Colonic mucosa (tissue), 4 donors: Measurements from ENCODE around the gene LTN1. TPM values are rescaled to one million over a fixed set of nuclear protein-coding genes. Genes with fewer than 3 reads are reported as not detected.
"Not testable (repeated sequence)": the region's sequence is repeated elsewhere in the genome, so short reads cannot be mapped to it uniquely, and the experiment has no call there.

Experiments
- DNase-seq: peaks from one replicate; pipeline ENCODE4 v3.0.0-alpha.2; 2020
- H3K27ac ChIP-seq: fragments of 200-600 bp; one replicate; pipeline ENCODE4 v1.8.0; 2021
- H3K27me3 ChIP-seq: fragments of 200-600 bp; one replicate; pipeline ENCODE4 v1.8.0; 2021
- H3K36me3 ChIP-seq: fragments of 200-600 bp; one replicate; pipeline ENCODE4 v1.8.0; 2021
- H3K4me1 ChIP-seq: fragments of 200-600 bp; one replicate; pipeline ENCODE4 v1.8.0; 2021; ENCODE audit warnings: mild to moderate bottlenecking
- H3K4me3 ChIP-seq: fragments of 200-600 bp; one replicate; pipeline ENCODE4 v1.8.0; 2021
- H3K9ac ChIP-seq, 2 donors: one replicate each; pipeline ENCODE4 v1.7.0; 2013; ENCODE audit warnings: control low read depth in 2 of 2, low read depth in 2 of 2, low read length in 2 of 2
- H3K9me3 ChIP-seq: fragments of 200-600 bp; one replicate; pipeline ENCODE4 v1.8.0; 2021
- CTCF ChIP-seq: fragments of 200-600 bp; IDR thresholded peaks from one replicate; pipeline ENCODE4 v1.8.0; 2022; ENCODE audit warnings: antibody characterized with exemption, mild to moderate bottlenecking
- intact Hi-C: fragments of 100-400 bp; cut with DNase I; formaldehyde crosslinking; loops from one replicate; pipeline ENCODE4 v1.14.1; 2022
- total RNA-seq, 2 donors: library from RNA; stranded (reverse); fragmentation: NEBNext Ultra II Directional in 1 of 2; extraction: Animal tissue kit (Norgen Biotek cat#: 25700) in 1 of 2; gene quantifications; one replicate each; pipeline ENCODE4 v1.2.1, GENCODE V29; 2021
- donor health status: healthy.
- donor health status: DM: no; HTN: no; CAD: no.
- donor health status: DM: no; HTN: no; CAD: no.

LTN1 gene
- total RNA-seq, 2 donors from 2014 or later = 21.1 to 33.2 TPM

GRCh38 chr21:28943631-28944030 lies 49.0 kb downstream of the LTN1 start:
- no peak for TF ChIP-seq CTCF
- Histone ChIP-seq H3K9ac (no peak overlapping the region), H3K27ac (no peak overlapping the region), H3K27me3 (no peaks in the 10 kb centered on the region), H3K9me3 (no peaks in the 10 kb centered on the region), H3K36me3 (peaks cover 4% of the 10 kb centered on the region), H3K4me1 (no peaks in the 10 kb centered on the region), H3K4me3 (no peak overlapping the region)
- intact Hi-C loops = loop anchor here (5.0 to 10.0 kb wide), 2 partner anchors 199 to 431 kb away; no protein-coding TSS in a partner anchor
- no peak for DNase-seq

GRCh38 chr21:28938726-28939125 lies 54.0 kb downstream of the LTN1 start:
- H3K4me1 ChIP-seq = no peaks in the 10 kb centered on the region
- no peak overlapping the region for H3K9ac ChIP-seq
- peaks cover 4% of the 10 kb centered on the region for H3K36me3 ChIP-seq
- no peaks in the 10 kb centered on the region for H3K27me3 ChIP-seq
- TF ChIP-seq CTCF = no peak
- no peaks in the 10 kb centered on the region for H3K9me3 ChIP-seq
- DNase-seq = no peak
- no peak overlapping the region for H3K27ac ChIP-seq
- no peak overlapping the region for H3K4me3 ChIP-seq
- intact Hi-C loops = no loop called here

- Histone ChIP-seq H3K27me3 (no peaks in the 10 kb centered on the region), H3K9me3 (no peaks in the 10 kb centered on the region), H3K4me3 (no peak overlapping the region), H3K4me1 (no peaks in the 10 kb centered on the region), H3K27ac (no peak overlapping the region), H3K9ac (no peak overlapping the region), H3K36me3 (no peaks in the 10 kb centered on the region)
- TF ChIP-seq CTCF = no peak
- intact Hi-C loops = no loop called here
- no peak for DNase-seq
These were observed 54.9 kb downstream of the LTN1 start for GRCh38 chr21:28937737-28938136.

GRCh38 chr21:28936721-28937120 lies 56.0 kb downstream of the LTN1 start:
- DNase-seq = no peak
- Histone ChIP-seq H3K36me3 (no peaks in the 10 kb centered on the region), H3K4me3 (no peak overlapping the region), H3K27me3 (no peaks in the 10 kb centered on the region), H3K4me1 (no peaks in the 10 kb centered on the region), H3K9me3 (no peaks in the 10 kb centered on the region), H3K9ac (no peak overlapping the region), H3K27ac (no peak overlapping the region)
- intact Hi-C loops = no loop called here
- no peak for TF ChIP-seq CTCF

- H3K9ac ChIP-seq = no peak overlapping the region
- no peaks in the 10 kb centered on the region for H3K27me3 ChIP-seq
- H3K4me3 ChIP-seq = no peak overlapping the region
- no peaks in the 10 kb centered on the region for H3K4me1 ChIP-seq
- intact Hi-C loops = no loop called here
- no peak overlapping the region for H3K27ac ChIP-seq
- DNase-seq = no peak
- H3K9me3 ChIP-seq = no peaks in the 10 kb centered on the region
- TF ChIP-seq CTCF = no peak
- no peaks in the 10 kb centered on the region for H3K36me3 ChIP-seq
These were observed 56.6 kb downstream of the LTN1 start for GRCh38 chr21:28936036-28936435.

- H3K4me1 ChIP-seq = no peaks in the 10 kb centered on the region
- no peaks in the 10 kb centered on the region for H3K27me3 ChIP-seq
- no peaks in the 10 kb centered on the region for H3K36me3 ChIP-seq
- no peak for DNase-seq
- H3K9me3 ChIP-seq = no peaks in the 10 kb centered on the region
- H3K9ac ChIP-seq = no peak overlapping the region
- no peak overlapping the region for H3K27ac ChIP-seq
- intact Hi-C loops = no loop called here
- no peak for TF ChIP-seq CTCF
- no peak overlapping the region for H3K4me3 ChIP-seq
These were observed 60.0 kb downstream of the LTN1 start for GRCh38 chr21:28932717-28933116.

GRCh38 chr21:28931708-28932372 lies 60.8 kb downstream of the LTN1 start:
- H3K9ac ChIP-seq, H3K36me3 ChIP-seq, H3K27me3 ChIP-seq, H3K4me1 ChIP-seq, H3K27ac ChIP-seq, DNase-seq, intact Hi-C loops, H3K4me3 ChIP-seq, H3K9me3 ChIP-seq: not testable (repeated sequence)
